HFF-Myc (cell line): ENCODE results near the gene HMOX2.

Experiments
- DNase-seq: peaks from one replicate; pipeline ENCODE4 v3.0.0-alpha.2; 2011; ENCODE audit warnings: low read depth; ENCODE audit errors: extremely low read depth
- H3K4me3 ChIP-seq: replicated peaks from 2 replicates; pipeline ENCODE4 v1.5.1; 2011; ENCODE audit warnings: low read depth, mild to moderate bottlenecking, control low read depth, low read length
- TF ChIP-seq, protein P1 (sequence below): IDR thresholded peaks from 2 replicates; pipeline ENCODE4 v1.5.1; 2012; ENCODE audit warnings: mild to moderate bottlenecking, low read depth, low read length, control low read depth; ENCODE audit errors: missing control alignments

Gene HMOX2

DNA sequence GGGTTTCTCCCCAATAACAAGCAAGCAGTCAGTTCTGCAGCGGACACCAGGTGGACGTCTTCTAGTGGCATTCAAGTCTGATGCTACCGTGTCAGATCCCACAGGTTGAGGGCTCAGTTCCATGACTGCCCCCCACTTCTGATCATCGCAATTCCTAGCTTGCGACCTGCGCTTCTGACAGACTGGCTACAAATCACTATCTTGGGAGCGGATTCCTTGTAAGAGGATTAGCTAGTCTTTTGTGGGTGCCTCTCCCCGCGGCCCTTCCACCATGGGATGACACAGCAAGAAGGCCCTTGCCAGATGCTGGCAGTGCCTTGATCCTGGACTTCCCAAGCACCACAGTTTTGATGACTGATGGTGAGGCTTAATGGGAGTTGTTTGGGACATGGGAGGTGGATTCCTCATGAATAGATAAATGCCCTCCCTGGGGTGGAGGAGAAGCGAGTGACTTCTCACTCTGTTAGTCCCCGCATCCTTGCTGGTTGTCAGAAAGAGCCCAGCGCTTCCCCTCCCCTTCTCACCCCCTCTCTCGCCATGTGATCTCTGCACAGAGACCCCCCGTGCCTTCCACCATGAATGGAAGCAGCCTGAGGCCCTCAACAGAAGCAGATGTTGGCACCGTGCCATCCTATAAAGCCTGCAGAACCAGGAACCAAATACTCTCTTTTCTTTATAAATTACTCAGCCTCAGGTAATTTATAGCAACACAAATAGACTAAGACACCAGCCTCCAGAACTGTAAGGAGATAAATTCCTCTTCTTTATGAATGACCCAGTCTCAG is 43.3 kb downstream of the HMOX2 start:
- no peak overlapping the region for H3K4me3 ChIP-seq
- TF ChIP-seq, protein P1, sequence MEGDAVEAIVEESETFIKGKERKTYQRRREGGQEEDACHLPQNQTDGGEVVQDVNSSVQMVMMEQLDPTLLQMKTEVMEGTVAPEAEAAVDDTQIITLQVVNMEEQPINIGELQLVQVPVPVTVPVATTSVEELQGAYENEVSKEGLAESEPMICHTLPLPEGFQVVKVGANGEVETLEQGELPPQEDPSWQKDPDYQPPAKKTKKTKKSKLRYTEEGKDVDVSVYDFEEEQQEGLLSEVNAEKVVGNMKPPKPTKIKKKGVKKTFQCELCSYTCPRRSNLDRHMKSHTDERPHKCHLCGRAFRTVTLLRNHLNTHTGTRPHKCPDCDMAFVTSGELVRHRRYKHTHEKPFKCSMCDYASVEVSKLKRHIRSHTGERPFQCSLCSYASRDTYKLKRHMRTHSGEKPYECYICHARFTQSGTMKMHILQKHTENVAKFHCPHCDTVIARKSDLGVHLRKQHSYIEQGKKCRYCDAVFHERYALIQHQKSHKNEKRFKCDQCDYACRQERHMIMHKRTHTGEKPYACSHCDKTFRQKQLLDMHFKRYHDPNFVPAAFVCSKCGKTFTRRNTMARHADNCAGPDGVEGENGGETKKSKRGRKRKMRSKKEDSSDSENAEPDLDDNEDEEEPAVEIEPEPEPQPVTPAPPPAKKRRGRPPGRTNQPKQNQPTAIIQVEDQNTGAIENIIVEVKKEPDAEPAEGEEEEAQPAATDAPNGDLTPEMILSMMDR: no peak
- DNase-seq: no peak

DNA sequence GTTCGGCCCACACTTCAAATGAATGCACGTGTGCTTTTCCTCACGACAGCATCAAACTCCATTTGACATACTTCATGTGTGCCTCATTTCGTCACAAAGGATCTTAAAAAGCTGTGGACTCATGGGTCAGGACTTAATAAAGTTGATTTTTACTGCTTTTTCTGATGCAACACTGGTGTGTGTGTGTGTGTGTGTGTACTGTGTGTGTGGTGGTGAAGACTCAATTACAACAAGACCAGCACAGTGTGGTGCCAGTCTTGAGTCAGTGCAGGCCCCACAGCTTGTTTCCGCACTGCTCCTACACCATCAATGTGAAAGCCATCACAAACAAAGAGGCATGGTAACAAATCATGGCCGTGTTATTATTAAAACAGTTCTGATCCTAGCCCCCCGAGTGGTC is 44.7 kb downstream of the HMOX2 start:
- TF ChIP-seq, protein P1: no peak
- no peak overlapping the region for H3K4me3 ChIP-seq
- DNase-seq: no peak

DNA sequence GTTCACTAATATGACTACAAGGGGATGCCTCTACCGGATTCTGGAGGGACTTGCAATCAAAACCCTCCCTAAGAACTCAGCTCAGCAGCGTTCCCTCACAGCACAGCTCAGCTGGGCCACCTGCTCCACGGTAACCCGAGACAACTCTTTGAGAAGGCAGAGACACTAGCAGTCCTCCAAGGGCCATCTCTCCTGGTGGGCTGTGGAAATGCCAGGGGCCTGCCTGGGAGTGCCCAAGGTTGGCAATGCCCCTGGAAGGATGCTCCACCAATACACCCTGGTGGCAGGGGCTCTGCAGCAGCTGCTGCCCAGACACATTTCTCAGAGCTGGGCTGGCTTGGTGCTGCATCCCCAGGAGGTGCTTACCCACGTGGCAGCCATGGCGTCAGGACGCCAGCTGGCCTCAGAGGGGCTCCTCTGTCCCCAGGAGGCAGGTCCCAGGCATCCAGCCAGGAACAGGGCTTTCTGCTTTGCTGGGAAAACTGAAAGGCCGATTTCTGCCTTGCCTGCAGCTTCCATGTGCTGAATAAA is 45.9 kb downstream of the HMOX2 start:
- no peak for DNase-seq
- H3K4me3 ChIP-seq: no peak overlapping the region
- TF ChIP-seq, protein P1: no peak

DNA sequence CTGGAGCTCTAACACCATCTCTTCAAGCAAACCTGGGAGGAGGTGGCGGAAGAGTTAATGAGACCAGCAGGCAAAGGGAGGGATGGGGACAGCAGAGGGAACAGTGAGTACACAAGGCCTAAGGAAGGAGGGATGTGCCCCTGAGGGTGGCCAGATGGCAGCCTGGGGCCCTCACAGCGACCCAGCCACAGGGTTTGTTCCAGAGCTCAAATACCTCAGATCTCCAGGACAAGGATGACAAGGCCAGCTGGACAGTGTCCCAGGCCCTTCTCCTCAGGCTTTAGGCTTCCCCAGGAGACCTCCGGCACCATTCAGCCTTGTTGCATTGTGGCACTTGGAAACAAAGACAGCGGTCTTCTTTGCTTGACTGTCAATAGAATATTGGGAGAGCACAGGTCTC is 47.5 kb downstream of the HMOX2 start:
- DNase-seq: no peak
- TF ChIP-seq, protein P1: no peak
- H3K4me3 ChIP-seq: no peak overlapping the region

DNA sequence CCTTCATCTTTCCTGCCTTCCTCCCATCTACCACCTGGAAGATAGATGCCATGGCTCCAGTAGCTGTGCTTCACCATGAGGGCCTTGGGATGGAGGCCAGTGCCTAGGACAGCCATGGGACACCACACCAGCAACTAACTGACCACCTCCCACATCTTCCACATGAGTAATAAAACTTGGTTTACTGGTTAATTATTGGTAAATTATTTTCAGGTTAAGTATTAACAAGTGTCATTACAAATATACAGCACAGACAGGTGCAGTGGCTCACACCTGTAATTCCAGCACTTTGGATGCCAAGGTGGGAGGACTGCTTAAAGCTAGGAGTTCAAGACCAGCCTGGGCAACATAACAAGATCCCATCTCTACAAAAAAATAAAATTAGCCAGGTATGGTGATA is 48.4 kb downstream of the HMOX2 start:
- H3K4me3 ChIP-seq: no peak overlapping the region
- no peak for DNase-seq
- TF ChIP-seq, protein P1: no peak

DNA sequence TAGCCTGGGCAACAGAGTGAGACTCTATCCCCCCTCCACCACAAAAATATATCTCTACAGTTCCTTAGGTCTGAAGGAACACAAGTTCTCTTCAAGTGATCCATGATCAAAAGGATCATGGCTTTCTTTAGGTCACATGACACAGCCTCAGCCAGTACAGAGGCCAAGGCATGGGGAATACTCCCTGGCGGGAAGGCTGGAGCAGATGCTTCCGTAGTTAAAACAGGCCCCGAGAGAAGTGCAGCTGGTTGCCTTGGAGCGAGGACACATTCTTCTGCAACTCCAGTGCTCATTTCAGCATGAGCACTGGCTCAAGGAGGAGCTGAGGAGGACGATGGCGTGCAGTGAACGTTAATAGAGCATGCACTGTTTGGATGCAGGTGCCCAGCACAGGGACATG is 48.9 kb downstream of the HMOX2 start:
- TF ChIP-seq, protein P1: no peak
- no peak for DNase-seq
- H3K4me3 ChIP-seq: no peak overlapping the region

- no peak for DNase-seq
- TF ChIP-seq, protein P1: no peak
- no peak overlapping the region for H3K4me3 ChIP-seq
These were observed 49.6 kb downstream of the HMOX2 start for GRCh38 chr16:4525634-4526277.
